ENCODE data around the gene GGT5. TPM values are rescaled to one million over a fixed set of nuclear protein-coding genes. Genes with fewer than 3 reads are reported as not detected.
"Not testable (repeated sequence)": the region's sequence is repeated elsewhere in the genome, so short reads cannot be mapped to it uniquely, and the experiment has no call there.

GGT5 gene
- total RNA-seq, 1 experiment from 2014 or later: 34.6 TPM

DNA sequence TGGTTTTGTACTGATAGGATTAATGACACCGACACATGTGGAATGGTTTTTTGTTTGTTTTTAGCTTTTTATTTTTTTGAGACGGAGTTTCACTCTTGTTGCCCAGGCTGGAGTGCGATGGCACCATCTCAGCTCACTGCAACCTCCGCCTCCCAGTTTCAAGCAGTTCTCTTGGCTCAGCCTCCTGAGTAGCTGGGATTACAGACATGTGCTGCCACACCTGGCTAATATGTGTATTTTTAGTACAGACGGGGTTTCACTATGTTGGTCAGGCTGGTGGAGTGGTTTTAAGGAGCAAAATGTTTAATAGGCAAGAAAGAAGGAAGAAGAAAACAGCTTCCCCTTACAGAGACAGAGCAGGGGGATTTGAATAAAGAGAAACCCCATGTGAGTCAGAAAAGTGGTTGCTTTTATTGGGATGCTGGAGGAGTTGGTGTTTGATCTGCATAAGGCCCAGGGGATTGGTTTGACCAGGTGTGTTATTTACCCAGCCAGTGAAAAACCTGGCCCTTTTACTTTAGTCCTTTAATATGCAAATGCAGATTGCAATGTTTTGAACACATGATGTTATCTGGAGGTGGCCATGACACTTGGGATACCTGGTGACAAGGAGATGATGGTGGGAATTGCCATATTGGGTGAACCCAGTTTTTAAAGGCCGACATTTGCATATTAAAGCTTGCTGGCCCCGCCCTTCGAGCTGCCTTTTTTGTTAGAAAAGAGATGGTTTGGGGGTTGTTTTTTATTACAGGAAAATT, 39.3 kb downstream of the GGT5 start:
- Mint-ChIP-seq H3K27me3 (ENCODE audit: insufficient read depth, unreplicated experiment) (no peaks in the 10 kb centered on the region), H3K9me3 (ENCODE audit: unreplicated experiment) (no peaks in the 10 kb centered on the region), H3K36me3 (ENCODE audit: insufficient read depth, unreplicated experiment) (no peaks in the 10 kb centered on the region), H3K4me3 (ENCODE audit: unreplicated experiment) (no peak overlapping the region), H3K4me1 (ENCODE audit: insufficient read depth, unreplicated experiment) (peaks cover 43% of the 10 kb centered on the region), H3K27ac (ENCODE audit: low read depth, unreplicated experiment) (peak overlapping the region; percentile 99)
- TF ChIP-seq, protein P1, sequence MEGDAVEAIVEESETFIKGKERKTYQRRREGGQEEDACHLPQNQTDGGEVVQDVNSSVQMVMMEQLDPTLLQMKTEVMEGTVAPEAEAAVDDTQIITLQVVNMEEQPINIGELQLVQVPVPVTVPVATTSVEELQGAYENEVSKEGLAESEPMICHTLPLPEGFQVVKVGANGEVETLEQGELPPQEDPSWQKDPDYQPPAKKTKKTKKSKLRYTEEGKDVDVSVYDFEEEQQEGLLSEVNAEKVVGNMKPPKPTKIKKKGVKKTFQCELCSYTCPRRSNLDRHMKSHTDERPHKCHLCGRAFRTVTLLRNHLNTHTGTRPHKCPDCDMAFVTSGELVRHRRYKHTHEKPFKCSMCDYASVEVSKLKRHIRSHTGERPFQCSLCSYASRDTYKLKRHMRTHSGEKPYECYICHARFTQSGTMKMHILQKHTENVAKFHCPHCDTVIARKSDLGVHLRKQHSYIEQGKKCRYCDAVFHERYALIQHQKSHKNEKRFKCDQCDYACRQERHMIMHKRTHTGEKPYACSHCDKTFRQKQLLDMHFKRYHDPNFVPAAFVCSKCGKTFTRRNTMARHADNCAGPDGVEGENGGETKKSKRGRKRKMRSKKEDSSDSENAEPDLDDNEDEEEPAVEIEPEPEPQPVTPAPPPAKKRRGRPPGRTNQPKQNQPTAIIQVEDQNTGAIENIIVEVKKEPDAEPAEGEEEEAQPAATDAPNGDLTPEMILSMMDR (IDR thresholded peaks at IDR 0.05; ENCODE audit: unreplicated experiment): peak; percentile 6
- BruUV-seq (replicated peaks): no TSS peak
- peak; percentile 61 for DNase-seq (ENCODE audit: unreplicated experiment)
- ChIA-PET POLR2A (interaction anchor here (0.8 to 1.4 kb wide), 2 partner anchors 10 to 195 kb away, joined by 3 to 4 read pairs; partner anchors contain the start of gene CABIN1), CTCF (interaction anchor here (1.6 to 4.2 kb wide), 2 partner anchors 16 to 42 kb away, joined by 3 to 10 read pairs; no protein-coding TSS in a partner anchor)
- intact Hi-C loops (cut with micrococcal nuclease): no loop called here

DNA sequence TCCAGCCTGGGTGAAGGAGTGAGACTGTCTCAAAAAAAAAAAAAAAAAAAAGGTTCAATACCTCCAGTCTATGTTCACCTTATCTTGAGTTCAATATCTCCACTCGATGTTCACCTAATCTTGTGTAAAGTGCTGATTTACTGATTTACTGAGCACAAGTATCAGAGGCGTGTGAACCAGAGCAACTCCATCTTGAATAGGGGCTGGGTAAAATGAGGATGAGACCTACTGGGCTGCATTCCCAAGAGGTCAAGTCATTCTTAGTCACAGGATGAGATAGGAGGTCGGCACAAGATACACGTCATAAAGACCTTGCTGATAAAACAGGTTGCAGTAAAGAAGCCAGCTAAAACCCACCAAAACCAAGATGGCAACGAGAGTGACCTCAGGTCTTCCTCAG, 41.0 kb downstream of the GGT5 start:
- CTCF ChIA-PET: interaction anchor here (0.7 to 2.3 kb wide), 2 partner anchors 13 to 68 kb away, joined by 6 to 13 read pairs; no protein-coding TSS in a partner anchor
- BruUV-seq (replicated peaks); H3K27me3 Mint-ChIP-seq (ENCODE audit: insufficient read depth, unreplicated experiment); H3K4me3 Mint-ChIP-seq (ENCODE audit: unreplicated experiment); H3K36me3 Mint-ChIP-seq (ENCODE audit: insufficient read depth, unreplicated experiment); intact Hi-C loops (cut with micrococcal nuclease); H3K9me3 Mint-ChIP-seq (ENCODE audit: unreplicated experiment); DNase-seq (ENCODE audit: unreplicated experiment): not testable (repeated sequence)
- Mint-ChIP-seq H3K27ac (ENCODE audit: low read depth, unreplicated experiment) (peak overlapping the region; percentile 99), H3K4me1 (ENCODE audit: insufficient read depth, unreplicated experiment) (peaks cover 45% of the 10 kb centered on the region)
- POLR2A ChIA-PET: interaction anchor here (0.7 kb wide), 1 partner anchor 412 kb away, joined by 4 read pairs; no protein-coding TSS in a partner anchor

DNA sequence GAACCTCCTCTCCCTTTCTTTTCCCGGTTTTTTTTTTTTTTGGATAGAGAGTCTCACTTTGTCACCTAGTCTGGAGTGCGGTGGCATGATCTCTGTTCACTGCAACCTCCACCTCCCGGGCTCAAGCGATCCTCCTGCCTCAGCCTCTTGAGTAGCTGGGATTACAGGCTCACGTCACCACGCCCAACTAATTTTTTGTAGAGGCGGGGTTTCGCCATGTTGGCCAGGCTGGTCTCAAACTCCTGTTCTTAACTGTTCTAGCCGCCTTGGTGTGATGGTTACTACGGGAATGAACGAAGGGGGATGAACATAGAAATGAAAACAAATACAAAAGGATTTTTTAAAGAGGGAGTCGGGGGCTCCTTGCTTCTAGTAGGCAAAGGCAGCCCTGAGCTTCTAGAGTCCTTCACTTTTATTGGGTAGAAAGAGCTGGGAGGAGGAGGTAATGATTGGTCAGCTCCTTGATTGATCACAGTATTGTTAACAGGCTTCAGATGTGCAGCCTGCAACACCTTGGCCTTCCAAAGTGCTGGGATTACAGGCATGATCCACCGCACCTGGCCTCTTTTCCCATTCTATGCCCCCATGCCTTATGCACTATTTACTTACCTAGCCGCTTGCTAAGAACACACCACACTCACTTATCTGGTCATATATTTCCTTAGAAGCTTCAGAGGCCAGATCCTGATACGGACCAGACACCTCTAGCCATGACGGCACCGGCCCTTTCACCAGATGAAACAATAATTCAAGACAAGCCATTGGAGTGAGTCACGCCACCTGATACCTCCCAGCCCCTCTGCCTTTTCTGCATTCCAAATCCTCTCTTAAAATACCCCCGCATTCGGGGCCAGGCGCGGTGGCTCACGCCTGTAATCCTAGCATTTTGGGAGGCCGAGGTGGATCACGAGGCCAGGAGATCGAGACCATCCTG, 42.9 kb downstream of the GGT5 start:
- peaks cover 34% of the 10 kb centered on the region for H3K4me1 Mint-ChIP-seq (ENCODE audit: insufficient read depth, unreplicated experiment)
- ChIA-PET CTCF (interaction anchor here (0.6 to 2.0 kb wide), 3 partner anchors 13 to 66 kb away, joined by 3 to 9 read pairs (median 3); no protein-coding TSS in a partner anchor), POLR2A (no interaction called here)
- intact Hi-C loops (cut with micrococcal nuclease): no loop called here
- no TSS peak for BruUV-seq (replicated peaks)
- H3K9me3 Mint-ChIP-seq (ENCODE audit: unreplicated experiment): no peaks in the 10 kb centered on the region
- TF ChIP-seq, protein P1 (IDR thresholded peaks at IDR 0.05; ENCODE audit: unreplicated experiment): no peak
- no peaks in the 10 kb centered on the region for H3K27me3 Mint-ChIP-seq (ENCODE audit: insufficient read depth, unreplicated experiment)
- peak; percentile 74 for DNase-seq (ENCODE audit: unreplicated experiment)
- no peak overlapping the region for H3K4me3 Mint-ChIP-seq (ENCODE audit: unreplicated experiment)
- peak overlapping the region; percentile 57 for H3K27ac Mint-ChIP-seq (ENCODE audit: low read depth, unreplicated experiment)
- H3K36me3 Mint-ChIP-seq (ENCODE audit: insufficient read depth, unreplicated experiment): no peaks in the 10 kb centered on the region

DNA sequence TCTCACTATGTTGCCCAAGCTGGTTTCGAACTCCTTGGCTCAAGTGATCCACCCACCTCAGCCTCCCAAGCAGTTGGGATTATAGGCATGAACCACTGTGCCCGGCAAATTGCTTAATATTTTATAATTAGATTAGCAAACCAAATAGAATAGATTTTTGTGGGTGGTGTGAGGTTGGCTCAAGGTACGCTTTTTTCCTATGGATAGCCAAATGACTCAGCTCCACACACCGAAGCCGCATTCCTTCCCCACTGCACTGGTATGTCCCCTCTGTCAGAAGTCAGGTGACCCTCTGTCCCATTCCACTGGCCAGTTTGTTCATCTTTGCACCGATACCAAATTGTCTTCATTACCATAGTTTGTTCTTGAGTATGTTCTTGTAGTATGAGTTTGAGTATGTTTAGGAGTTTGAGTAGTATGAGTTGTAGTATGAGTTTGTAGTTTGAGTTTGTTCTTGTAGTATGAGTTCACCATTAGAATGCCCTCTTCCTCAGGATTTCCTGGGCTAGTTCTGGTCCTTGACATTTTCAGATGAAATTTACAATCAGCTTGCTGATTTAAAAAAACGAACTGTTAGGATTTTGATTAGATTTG, 44.2 kb downstream of the GGT5 start:
- TF ChIP-seq, protein P1 (IDR thresholded peaks at IDR 0.05; ENCODE audit: unreplicated experiment): no peak
- Mint-ChIP-seq H3K4me3 (ENCODE audit: unreplicated experiment) (no peak overlapping the region), H3K9me3 (ENCODE audit: unreplicated experiment) (no peaks in the 10 kb centered on the region), H3K27ac (ENCODE audit: low read depth, unreplicated experiment) (peak overlapping the region; percentile 29), H3K27me3 (ENCODE audit: insufficient read depth, unreplicated experiment) (no peaks in the 10 kb centered on the region), H3K4me1 (ENCODE audit: insufficient read depth, unreplicated experiment) (peaks cover 29% of the 10 kb centered on the region), H3K36me3 (ENCODE audit: insufficient read depth, unreplicated experiment) (no peaks in the 10 kb centered on the region)
- ChIA-PET POLR2A (interaction anchor here (0.8 to 1.1 kb wide), 2 partner anchors 9 to 201 kb away, joined by 3 read pairs; no protein-coding TSS in a partner anchor), CTCF (interaction anchor here (0.6 to 2.0 kb wide), 4 partner anchors 10 to 42 kb away, joined by 3 to 9 read pairs (median 4); no protein-coding TSS in a partner anchor)
- intact Hi-C loops (cut with micrococcal nuclease): no loop called here
- DNase-seq (ENCODE audit: unreplicated experiment): peak; percentile 85
- no TSS peak for BruUV-seq (replicated peaks)
